ENCODE measurements around the gene MAP3K20.

DNA sequence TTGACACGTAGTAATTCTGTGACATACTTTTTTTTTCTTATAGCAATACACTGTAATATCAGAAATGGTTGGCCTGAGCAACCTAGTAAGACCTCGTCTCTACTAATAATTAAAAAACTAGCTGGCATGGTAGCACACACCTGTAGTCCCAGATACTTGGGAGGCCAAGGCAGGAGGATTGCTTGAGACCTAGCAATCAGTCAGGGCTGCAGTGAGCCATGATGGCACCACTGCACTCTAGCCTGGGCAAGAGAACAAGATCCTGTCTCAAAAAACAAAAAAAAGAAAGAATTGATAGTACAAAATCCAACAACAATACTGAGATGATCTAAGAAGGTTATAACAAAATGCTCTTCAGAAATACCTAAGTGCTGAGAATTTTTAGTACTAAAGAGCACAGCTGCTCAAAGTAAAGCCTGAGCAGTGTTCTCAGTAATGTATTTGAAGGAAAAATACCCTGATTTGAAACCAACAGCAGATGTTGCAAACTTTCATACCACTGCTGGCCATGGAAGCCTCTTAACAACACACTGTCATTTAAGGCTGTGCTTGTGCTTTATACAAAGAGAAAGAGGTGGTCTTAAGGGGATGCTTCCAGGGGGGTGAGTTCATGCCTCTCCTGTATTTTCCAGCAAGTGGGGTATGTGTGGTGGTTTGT, 146.4 kb downstream of the MAP3K20 start:
- TF ChIP-seq CTCF (IDR thresholded peaks at IDR 0.05; ENCODE audit: control extremely low read depth in 1 of 3, insufficient read depth in 1 of 3, low read depth in 1 of 3, low read length in 3 of 3) (no peak), KDM5A (IDR thresholded peaks at IDR 0.05; ENCODE audit: low read length) (no peak)

Data from H1 (cell line).